ELR (cell line): ENCODE measurements around the gene ROBO4.

Experiments used
- DNase-seq: peaks from one replicate; pipeline ENCODE4 v3.0.0-alpha.2; 2015; ENCODE audit warnings: low read depth

The ROBO4 gene

GRCh38 chr11:124889191-124890091 is 8.2 kb downstream of the ROBO4 start:
- no peak for DNase-seq

- no peak for DNase-seq
Measured at GRCh38 chr11:124887667-124888013, 10.0 kb downstream of the ROBO4 start.

- no peak for DNase-seq
Measured at GRCh38 chr11:124886978-124887666, 10.5 kb downstream of the ROBO4 start.

- DNase-seq, result no peak
Measured at GRCh38 chr11:124886476-124886875, 11.2 kb downstream of the ROBO4 start.

GRCh38 chr11:124884869-124885479 is 12.7 kb downstream of the ROBO4 start:
- DNase-seq, result no peak

GRCh38 chr11:124884340-124884739 is 13.3 kb downstream of the ROBO4 start:
- no peak for DNase-seq

GRCh38 chr11:124882339-124883071 is 15.2 kb downstream of the ROBO4 start:
- no peak for DNase-seq

- no peak for DNase-seq
Measured at GRCh38 chr11:124880958-124881357, 16.7 kb downstream of the ROBO4 start.

GRCh38 chr11:124880290-124880611 is 17.4 kb downstream of the ROBO4 start:
- DNase-seq, result no peak

GRCh38 chr11:124879493-124880289 is 18.0 kb downstream of the ROBO4 start:
- DNase-seq, result no peak

GRCh38 chr11:124878759-124879492 is 18.7 kb downstream of the ROBO4 start:
- DNase-seq, result no peak

- DNase-seq, result no peak
Measured at GRCh38 chr11:124877910-124878758, 19.5 kb downstream of the ROBO4 start.

- no peak for DNase-seq
Measured at GRCh38 chr11:124877631-124877909, 20.1 kb downstream of the ROBO4 start.

- no peak for DNase-seq
Measured at GRCh38 chr11:124876818-124877630, 20.6 kb downstream of the ROBO4 start.

GRCh38 chr11:124875943-124876817 is 21.5 kb downstream of the ROBO4 start:
- DNase-seq, result peak; percentile 94

GRCh38 chr11:124875401-124875800 is 22.3 kb downstream of the ROBO4 start:
- DNase-seq, result no peak

GRCh38 chr11:124874571-124875255 is 23.0 kb downstream of the ROBO4 start:
- DNase-seq, result no peak

- DNase-seq, result no peak
Measured at GRCh38 chr11:124873951-124874350, 23.7 kb downstream of the ROBO4 start.
